GM21360 (cell line): Measurements from ENCODE around the gene GSC2.
"Not testable (repeated sequence)": the region's sequence is repeated elsewhere in the genome, so short reads cannot be mapped to it uniquely, and the experiment has no call there.

Experiments
- ATAC-seq: cut with Tn5 transposase; IDR thresholded peaks from one replicate; pipeline ENCODE4 v1.9.1; 2021; ENCODE audit warnings: mild to moderate bottlenecking, moderate library complexity; ENCODE audit not compliant: unreplicated experiment

The GSC2 gene

GRCh38 chr22:19178065-19178656 is 28.1 kb upstream of the GSC2 start:
- peak; percentile 30 for ATAC-seq

- ATAC-seq = no peak
Observed at GRCh38 chr22:19177164-19178064, 27.3 kb upstream of the GSC2 start.

GRCh38 chr22:19176732-19177131 is 26.6 kb upstream of the GSC2 start:
- no peak for ATAC-seq

- ATAC-seq = no peak
Observed at GRCh38 chr22:19176175-19176643, 26.1 kb upstream of the GSC2 start.

- ATAC-seq = no peak
Observed at GRCh38 chr22:19175602-19176174, 25.6 kb upstream of the GSC2 start.

GRCh38 chr22:19175026-19175601 is 25.0 kb upstream of the GSC2 start:
- ATAC-seq = no peak

GRCh38 chr22:19174106-19175025 is 24.3 kb upstream of the GSC2 start:
- ATAC-seq = no peak

- no peak for ATAC-seq
Observed at GRCh38 chr22:19173047-19174035, 23.2 kb upstream of the GSC2 start.

- ATAC-seq = no peak
Observed at GRCh38 chr22:19172213-19173046, 22.3 kb upstream of the GSC2 start.

GRCh38 chr22:19169947-19170318 is 19.8 kb upstream of the GSC2 start:
- no peak for ATAC-seq

- ATAC-seq = no peak
Observed at GRCh38 chr22:19169002-19169946, 19.2 kb upstream of the GSC2 start.

GRCh38 chr22:19168088-19168890 is 18.2 kb upstream of the GSC2 start:
- no peak for ATAC-seq

GRCh38 chr22:19167106-19167869 is 17.2 kb upstream of the GSC2 start:
- ATAC-seq = no peak

- no peak for ATAC-seq
Observed at GRCh38 chr22:19166421-19166820, 16.3 kb upstream of the GSC2 start.

- ATAC-seq = no peak
Observed at GRCh38 chr22:19164425-19164824, 14.3 kb upstream of the GSC2 start.

GRCh38 chr22:19158649-19159048 is 8.6 kb upstream of the GSC2 start:
- ATAC-seq = not testable (repeated sequence)
